ENCODE data around the gene KCNE5.

DNA sequence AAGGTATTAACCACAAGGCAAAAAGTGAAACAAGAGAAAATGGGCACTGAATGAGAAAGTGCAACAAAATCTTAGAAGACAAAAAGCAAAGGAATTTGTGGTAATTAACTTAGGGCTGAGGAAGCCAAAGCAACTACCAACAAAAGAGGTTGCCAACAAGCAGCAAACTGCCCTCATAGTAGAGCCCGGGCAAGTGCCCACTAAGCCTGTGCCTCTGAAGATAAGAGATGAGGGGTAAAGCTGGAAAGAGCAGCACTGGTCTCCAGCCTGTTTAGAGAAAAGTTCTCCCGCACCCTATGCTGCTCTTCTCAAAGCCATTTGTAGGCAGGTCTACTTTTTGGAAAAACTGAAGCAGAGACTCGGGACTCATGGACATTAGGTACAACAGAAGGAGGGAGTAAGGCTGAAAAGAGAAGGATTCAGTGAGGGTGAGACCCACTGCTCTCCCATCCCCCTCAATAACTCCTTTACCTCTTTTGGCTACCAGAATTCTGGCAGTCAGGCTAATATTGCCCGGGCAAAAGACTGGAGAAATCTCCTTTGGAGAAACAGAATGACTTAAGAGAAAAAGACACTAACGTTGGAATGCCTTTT, 29.6 kb upstream of the KCNE5 start:
- TF ChIP-seq YY1 (IDR thresholded peaks at IDR 0.05; ENCODE audit: insufficient read depth, insufficient read length) (no peak), SUZ12 (IDR thresholded peaks at IDR 0.05; ENCODE audit: extremely low read depth, insufficient read depth, insufficient read length) (no peak)

Measured in NT2/D1 (cell line).